T-cell (primary cell): ENCODE results near the gene STK33. TPM values are rescaled to one million over a fixed set of nuclear protein-coding genes. Genes with fewer than 3 reads are reported as not detected.

Experiments
- ATAC-seq, 4 experiments: fragments of 200-7000 bp in 3 of 4; fragments of 150-1000 bp in 1 of 4; cut with Tn5 transposase; replicated peaks in 1 of 4; 1 replicate in 3 of 4; 2 replicates in 1 of 4; pipeline ENCODE4 v1.10.0; 2021; ENCODE audit warnings: moderate library complexity in 3 of 4, mild to moderate bottlenecking in 2 of 4, moderate number of reproducible peaks in 1 of 4
- CTCF ChIA-PET, 2 donors: fragments of 300-600 bp; sonication (Branson Sonifier 250); formaldehyde crosslinking; loops; one replicate each; lab custom pipeline; 2022; ENCODE audit warnings: antibody characterized with exemption in 2 of 2; lab: Charles Lee
- POLR2A ChIA-PET, 2 donors: fragments of 300-600 bp; sonication (Branson Sonifier 250); formaldehyde crosslinking; loops; one replicate each; lab custom pipeline; 2022; ENCODE audit warnings: antibody characterized with exemption in 2 of 2; lab: Charles Lee
- DNase-seq, 35 experiments: peaks; one replicate each; pipeline versions ENCODE4 v3.0.0 to v3.0.0-alpha.2; 2013 to 2023
- H3K27ac ChIP-seq: one replicate; pipeline ENCODE4 v1.5.1; 2013; ENCODE audit warnings: low read length
- H3K27me3 ChIP-seq, 2 experiments: replicated peaks in 1 of 2; 1 replicate in 1 of 2; 2 replicates in 1 of 2; pipeline versions ENCODE4 v1.6.1 to v1.7.0; 2013; ENCODE audit warnings: low read length in 1 of 2, mixed read lengths in 1 of 2; ENCODE audit not compliant: control insufficient read depth in 2 of 2, insufficient read depth in 2 of 2; ENCODE audit errors: extremely low read depth in 1 of 2
- H3K36me3 ChIP-seq, 2 donors: 1 replicate in 1 of 2; 2 replicates in 1 of 2; pipeline versions ENCODE4 v1.6.1 to v1.7.0; 2013; ENCODE audit warnings: low read length in 1 of 2; ENCODE audit not compliant: control insufficient read depth in 2 of 2, insufficient read depth in 1 of 2; ENCODE audit errors: extremely low read depth in 1 of 2
- H3K4me1 ChIP-seq, 2 experiments: 1 replicate in 1 of 2; 2 replicates in 1 of 2; pipeline versions ENCODE4 v1.6.1 to v1.7.0; 2013; ENCODE audit warnings: low read length in 2 of 2, mixed read lengths in 1 of 2; ENCODE audit not compliant: insufficient read depth in 2 of 2, control insufficient read depth in 1 of 2; ENCODE audit errors: extremely low read depth in 1 of 2
- H3K4me3 ChIP-seq, 2 donors: 1 replicate in 1 of 2; 2 replicates in 1 of 2; pipeline versions ENCODE4 v1.5.1 to v1.7.0; 2013; ENCODE audit warnings: mild to moderate bottlenecking in 2 of 2, low read length in 1 of 2, moderate library complexity in 1 of 2; ENCODE audit not compliant: control insufficient read depth in 1 of 2; ENCODE audit errors: extremely low read depth in 1 of 2
- H3K9me3 ChIP-seq: 2 replicates; pipeline ENCODE4 v1.7.0; 2013
- H3K27ac Mint-ChIP-seq, 2 donors: one replicate each; pipeline ENCODE4 v1.8.0; 2020 to 2021; ENCODE audit warnings: mild to moderate bottlenecking in 2 of 2, mixed read lengths in 2 of 2
- H3K27me3 Mint-ChIP-seq, 2 donors: one replicate each; pipeline ENCODE4 v1.8.0; 2021 to 2022; ENCODE audit warnings: mixed read lengths in 2 of 2
- H3K36me3 Mint-ChIP-seq: one replicate; pipeline ENCODE4 v1.8.0; 2021; ENCODE audit warnings: mixed read lengths
- H3K4me1 Mint-ChIP-seq, 3 donors: one replicate each; pipeline ENCODE4 v1.8.0; 2020 to 2022; ENCODE audit warnings: mixed read lengths in 3 of 3, mild to moderate bottlenecking in 1 of 3
- H3K4me3 Mint-ChIP-seq, 3 donors: one replicate each; pipeline ENCODE4 v1.8.0; 2020 to 2022; ENCODE audit warnings: mild to moderate bottlenecking in 3 of 3, mixed read lengths in 3 of 3, moderate library complexity in 3 of 3
- H3K9me3 Mint-ChIP-seq, 3 donors: one replicate each; pipeline ENCODE4 v1.8.0; 2020 to 2022; ENCODE audit warnings: mixed read lengths in 3 of 3
- WGBS: methylation state at CpG from one replicate; pipeline ENCODE4 v1.1.5; 2013; ENCODE audit warnings: missing lambda C conversion rate; ENCODE audit not compliant: insufficient coverage; 5-methylcytosine and 5-hydroxymethylcytosine counted together
- total RNA-seq, 35 experiments: library from RNA in 6 of 35; stranded (reverse) in 6 of 35; fragments of 120-200 nt in 1 of 35; gene quantifications; one replicate each; pipeline versions ENCODE4 v1.2.1 to v1.2.4 and lab custom pipeline; 2013 to 2026

STK33 gene
- total RNA-seq, 5 donors from 2014 or later (not counting 1 experiment from before 2014, with no cell fraction given), result 0.30 to 1.5 (median 1.3) TPM

GRCh38 chr11:8605971-8606563 is 12.0 kb upstream of the STK33 start:
- 80% methylated on average over 1 of the region's 1 CpG for WGBS

GRCh38 chr11:8604078-8604723 is 10.2 kb upstream of the STK33 start:
- no peak for ATAC-seq
- Histone ChIP-seq H3K27ac (no peak overlapping the region), H3K9me3 (no peaks in the 10 kb centered on the region), H3K36me3 (no peaks in the 10 kb centered on the region), H3K4me3 (no peak overlapping the region), H3K27me3 (peaks cover 0 to 9% of the 10 kb centered on the region in 2 experiments), H3K4me1 (no peaks in the 10 kb centered on the region)
- Mint-ChIP-seq H3K4me3 (no peak overlapping the region), H3K36me3 (no peaks in the 10 kb centered on the region), H3K9me3 (no peaks in the 10 kb centered on the region), H3K27me3 (peaks cover 20 to 24% of the 10 kb centered on the region in 2 donors), H3K27ac (no peak overlapping the region), H3K4me1 (no peaks in the 10 kb centered on the region)
- 22% methylated on average over 6 of the region's 9 CpGs for WGBS
- ChIA-PET POLR2A (no interaction called here), CTCF (interaction anchor here (0.5 to 1.0 kb wide), 2 partner anchors 10 to 37 kb away, joined by 3 read pairs; no protein-coding TSS in a partner anchor)
- DNase-seq, result peak in 4 of 35 experiments; percentile 8 to 35 (median 11)

More at GRCh38 chr11:8605971-8606563, 12.0 kb upstream of the STK33 start:
- CTCF ChIA-PET, result no interaction called here
- no peak overlapping the region for H3K4me3 Mint-ChIP-seq
- H3K4me1 Mint-ChIP-seq, result peaks cover 0 to 7% (median 6%) of the 10 kb centered on the region in 3 donors
- H3K4me3 ChIP-seq, result no peak overlapping the region
- peaks cover 0 to 9% of the 10 kb centered on the region in 2 experiments for H3K27me3 ChIP-seq
- no peaks in the 10 kb centered on the region for H3K9me3 ChIP-seq
- POLR2A ChIA-PET, result no interaction called here
- ATAC-seq (no peak), DNase-seq (no peak)
- H3K9me3 Mint-ChIP-seq, result no peaks in the 10 kb centered on the region
- no peaks in the 10 kb centered on the region for H3K4me1 ChIP-seq
- H3K27ac ChIP-seq, result no peak overlapping the region
- no peaks in the 10 kb centered on the region for H3K36me3 Mint-ChIP-seq
- no peaks in the 10 kb centered on the region for H3K36me3 ChIP-seq
- H3K27me3 Mint-ChIP-seq, result peaks cover 20 to 24% of the 10 kb centered on the region in 2 donors
- no peak overlapping the region for H3K27ac Mint-ChIP-seq

GRCh38 chr11:8603696-8604077 is 9.7 kb upstream of the STK33 start:
- DNase-seq (no peak), ATAC-seq (no peak)
- H3K27me3 Mint-ChIP-seq, result peaks cover 21 to 27% of the 10 kb centered on the region in 2 donors
- Histone ChIP-seq H3K27me3 (peaks cover 0 to 9% of the 10 kb centered on the region in 2 experiments), H3K4me3 (no peak overlapping the region), H3K9me3 (no peaks in the 10 kb centered on the region), H3K4me1 (no peaks in the 10 kb centered on the region), H3K36me3 (no peaks in the 10 kb centered on the region), H3K27ac (no peak overlapping the region)
- no peaks in the 10 kb centered on the region for H3K9me3 Mint-ChIP-seq
- H3K4me3 Mint-ChIP-seq, result no peak overlapping the region
- no peak overlapping the region for H3K27ac Mint-ChIP-seq
- H3K36me3 Mint-ChIP-seq, result no peaks in the 10 kb centered on the region
- no CpG with 5 or more reads among the region's 2 CpGs for WGBS
- POLR2A ChIA-PET, result no interaction called here
- no peaks in the 10 kb centered on the region for H3K4me1 Mint-ChIP-seq
- CTCF ChIA-PET, result no interaction called here

GRCh38 chr11:8601376-8602133 is 7.5 kb upstream of the STK33 start:
- peaks cover 35 to 38% of the 10 kb centered on the region in 2 donors for H3K27me3 Mint-ChIP-seq
- POLR2A ChIA-PET, result no interaction called here
- H3K9me3 ChIP-seq, result no peaks in the 10 kb centered on the region
- no peaks in the 10 kb centered on the region for H3K4me1 Mint-ChIP-seq
- no peaks in the 10 kb centered on the region for H3K9me3 Mint-ChIP-seq
- no peak overlapping the region for H3K27ac Mint-ChIP-seq
- H3K4me3 Mint-ChIP-seq, result no peak overlapping the region
- 74% methylated on average over 3 of the region's 9 CpGs for WGBS
- no peak for DNase-seq
- H3K27me3 ChIP-seq, result peaks cover 0 to 12% of the 10 kb centered on the region in 2 experiments
- no peaks in the 10 kb centered on the region for H3K4me1 ChIP-seq
- CTCF ChIA-PET, result no interaction called here
- no peak overlapping the region for H3K4me3 ChIP-seq
- H3K27ac ChIP-seq, result no peak overlapping the region
- no peaks in the 10 kb centered on the region for H3K36me3 ChIP-seq
- H3K36me3 Mint-ChIP-seq, result no peaks in the 10 kb centered on the region
- ATAC-seq, result no peak

- no peaks in the 10 kb centered on the region for H3K9me3 Mint-ChIP-seq
- POLR2A ChIA-PET, result no interaction called here
Measured at GRCh38 chr11:8598506-8598905, 4.5 kb upstream of the STK33 start.

GRCh38 chr11:8597182-8597581 is 3.2 kb upstream of the STK33 start:
- Mint-ChIP-seq H3K27ac (no peak overlapping the region), H3K4me1 (peaks cover 0 to 9% (median 9%) of the 10 kb centered on the region in 3 donors), H3K36me3 (no peaks in the 10 kb centered on the region), H3K27me3 (peaks cover 45 to 52% of the 10 kb centered on the region in 2 donors), H3K9me3 (no peaks in the 10 kb centered on the region), H3K4me3 (no peak overlapping the region)
- no peak for ATAC-seq
- CTCF ChIA-PET, result no interaction called here
- DNase-seq, result no peak
- H3K9me3 ChIP-seq, result no peaks in the 10 kb centered on the region
- H3K4me1 ChIP-seq, result peaks cover 0 to 10% of the 10 kb centered on the region in 2 experiments
- H3K4me3 ChIP-seq, result no peak overlapping the region
- POLR2A ChIA-PET, result no interaction called here
- H3K27ac ChIP-seq, result no peak overlapping the region
- no peaks in the 10 kb centered on the region for H3K36me3 ChIP-seq
- 83% methylated on average over 1 of the region's 3 CpGs for WGBS
- peaks cover 0 to 20% of the 10 kb centered on the region in 2 experiments for H3K27me3 ChIP-seq

More at GRCh38 chr11:8598506-8598905, 4.5 kb upstream of the STK33 start:
- H3K36me3 ChIP-seq, result no peaks in the 10 kb centered on the region
- Mint-ChIP-seq H3K36me3 (no peaks in the 10 kb centered on the region), H3K4me1 (peaks cover 0 to 4% (median 3%) of the 10 kb centered on the region in 3 donors), H3K4me3 (no peak overlapping the region), H3K27ac (no peak overlapping the region), H3K27me3 (peaks cover 38 to 46% of the 10 kb centered on the region in 2 donors)
- H3K4me3 ChIP-seq, result no peak overlapping the region
- ATAC-seq (no peak), DNase-seq (no peak)
- CTCF ChIA-PET, result interaction anchor here (0.7 to 0.9 kb wide), 2 partner anchors 10 to 41 kb away, joined by 3 read pairs; no protein-coding TSS in a partner anchor
- no peak overlapping the region for H3K27ac ChIP-seq
- no CpG with 5 or more reads among the region's 1 CpG for WGBS
- H3K27me3 ChIP-seq, result peaks cover 0 to 20% of the 10 kb centered on the region in 2 experiments
- H3K9me3 ChIP-seq, result no peaks in the 10 kb centered on the region
- H3K4me1 ChIP-seq, result peaks cover 0 to 10% of the 10 kb centered on the region in 2 experiments
